Measurements from ENCODE around the gene GPC5. TPM values are rescaled to one million over a fixed set of nuclear protein-coding genes. Genes with fewer than 3 reads are reported as not detected.
"Not testable (repeated sequence)": the region's sequence is repeated elsewhere in the genome, so short reads cannot be mapped to it uniquely, and the experiment has no call there.

GPC5 gene
- total and polyA plus RNA-seq, 2 donors: 0.25 to 0.28 TPM

GRCh38 chr13:91408971-91409370, 10.6 kb downstream of the GPC5 start:
- DNase-seq (ENCODE audit: low read depth in 6 of 9, low spot score in 9 of 9): no peak
- H3K27me3 ChIP-seq (ENCODE audit: control insufficient read depth in 2 of 2, insufficient read depth in 1 of 2, low read length in 1 of 2): no peaks in the 10 kb centered on the region
- H3K27ac ChIP-seq (ENCODE audit: low read depth in 1 of 2, low read length in 1 of 2): no peak overlapping the region
- no peaks in the 10 kb centered on the region for H3K36me3 ChIP-seq (ENCODE audit: control insufficient read depth in 2 of 2, insufficient read depth in 2 of 2, low read length in 1 of 2)
- H3K9me3 ChIP-seq (ENCODE audit: control insufficient read depth in 2 of 2, insufficient read depth in 1 of 2, low read length in 1 of 2): no peaks in the 10 kb centered on the region
- H3K4me3 ChIP-seq (ENCODE audit: low read length in 2 of 2): no peak overlapping the region
- WGBS: 99% methylated on average over 2 of the region's 2 CpGs
- no peaks in the 10 kb centered on the region for H3K4me1 ChIP-seq (ENCODE audit: control insufficient read depth in 2 of 2, insufficient read depth in 2 of 2, low read length in 2 of 2)

DNA sequence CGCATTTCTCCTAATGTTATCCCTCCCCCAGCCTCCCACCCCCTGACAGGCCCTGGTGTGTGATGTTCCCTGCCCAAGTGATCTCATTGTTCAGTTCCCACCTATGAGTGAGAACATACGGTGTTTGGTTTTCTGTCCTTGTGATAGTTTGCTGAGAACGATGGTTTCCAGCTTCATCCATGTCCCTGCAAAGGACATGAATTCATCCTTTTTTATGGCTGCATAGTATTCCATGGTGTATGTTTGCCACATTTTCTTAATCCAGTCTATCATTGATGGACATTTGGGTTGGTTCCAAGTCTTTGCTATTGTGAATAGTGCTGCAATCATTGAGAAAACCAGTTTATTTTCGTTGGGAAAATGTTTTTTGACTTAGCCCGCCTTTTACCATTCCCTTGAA, 18.2 kb downstream of the GPC5 start:
- WGBS: 88% methylated on average over 5 of the region's 5 CpGs
- H3K27me3 ChIP-seq (ENCODE audit: control insufficient read depth in 2 of 2, insufficient read depth in 1 of 2, low read length in 1 of 2); H3K9me3 ChIP-seq (ENCODE audit: control insufficient read depth in 2 of 2, insufficient read depth in 1 of 2, low read length in 1 of 2); H3K4me1 ChIP-seq (ENCODE audit: control insufficient read depth in 2 of 2, insufficient read depth in 2 of 2, low read length in 2 of 2); H3K27ac ChIP-seq (ENCODE audit: low read depth in 1 of 2, low read length in 1 of 2); DNase-seq (ENCODE audit: low read depth in 6 of 9, low spot score in 9 of 9); H3K36me3 ChIP-seq (ENCODE audit: control insufficient read depth in 2 of 2, insufficient read depth in 2 of 2, low read length in 1 of 2); H3K4me3 ChIP-seq (ENCODE audit: low read length in 2 of 2): not testable (repeated sequence)

GRCh38 chr13:91417660-91418325, 19.4 kb downstream of the GPC5 start:
- DNase-seq (ENCODE audit: low read depth in 6 of 9, low spot score in 9 of 9): no peak
- Histone ChIP-seq H3K27me3 (ENCODE audit: control insufficient read depth in 2 of 2, insufficient read depth in 1 of 2, low read length in 1 of 2) (no peaks in the 10 kb centered on the region), H3K4me3 (ENCODE audit: low read length in 2 of 2) (no peak overlapping the region), H3K36me3 (ENCODE audit: control insufficient read depth in 2 of 2, insufficient read depth in 2 of 2, low read length in 1 of 2) (no peaks in the 10 kb centered on the region), H3K27ac (ENCODE audit: low read depth in 1 of 2, low read length in 1 of 2) (no peak overlapping the region), H3K4me1 (ENCODE audit: control insufficient read depth in 2 of 2, insufficient read depth in 2 of 2, low read length in 2 of 2) (no peaks in the 10 kb centered on the region), H3K9me3 (ENCODE audit: control insufficient read depth in 2 of 2, insufficient read depth in 1 of 2, low read length in 1 of 2) (no peaks in the 10 kb centered on the region)
- WGBS: 57% methylated on average over 6 of the region's 6 CpGs

GRCh38 chr13:91426913-91427312, 28.5 kb downstream of the GPC5 start:
- Histone ChIP-seq H3K27me3 (ENCODE audit: control insufficient read depth in 2 of 2, insufficient read depth in 1 of 2, low read length in 1 of 2) (no peaks in the 10 kb centered on the region), H3K4me1 (ENCODE audit: control insufficient read depth in 2 of 2, insufficient read depth in 2 of 2, low read length in 2 of 2) (no peaks in the 10 kb centered on the region), H3K27ac (ENCODE audit: low read depth in 1 of 2, low read length in 1 of 2) (no peak overlapping the region), H3K9me3 (ENCODE audit: control insufficient read depth in 2 of 2, insufficient read depth in 1 of 2, low read length in 1 of 2) (peaks cover 2 to 10% of the 10 kb centered on the region in 2 donors), H3K4me3 (ENCODE audit: low read length in 2 of 2) (no peak overlapping the region), H3K36me3 (ENCODE audit: control insufficient read depth in 2 of 2, insufficient read depth in 2 of 2, low read length in 1 of 2) (no peaks in the 10 kb centered on the region)
- 89% methylated on average over 2 of the region's 2 CpGs for WGBS
- no peak for DNase-seq (ENCODE audit: low read depth in 6 of 9, low spot score in 9 of 9)

DNA sequence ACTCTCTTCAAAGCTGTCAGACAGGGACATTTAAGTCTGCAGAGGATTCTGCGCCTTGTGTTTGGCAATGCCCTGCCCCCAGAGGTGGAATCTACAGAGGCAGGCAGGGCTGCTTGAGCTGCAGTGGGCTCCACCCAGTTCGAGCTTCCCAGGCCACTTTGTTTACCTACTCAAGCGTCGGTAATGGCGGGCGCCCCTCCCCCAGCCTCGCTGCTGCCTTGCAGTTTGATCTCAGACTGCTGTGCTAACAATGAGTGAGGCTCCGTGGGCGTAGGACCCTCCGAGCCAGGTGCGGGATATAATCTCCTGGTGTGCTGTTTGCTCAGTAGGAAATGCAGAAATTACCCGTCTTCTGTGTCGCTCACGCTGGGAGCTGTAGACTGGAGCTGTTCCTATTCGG, 40.3 kb downstream of the GPC5 start:
- WGBS: 94% methylated on average over 15 of the region's 15 CpGs

DNA sequence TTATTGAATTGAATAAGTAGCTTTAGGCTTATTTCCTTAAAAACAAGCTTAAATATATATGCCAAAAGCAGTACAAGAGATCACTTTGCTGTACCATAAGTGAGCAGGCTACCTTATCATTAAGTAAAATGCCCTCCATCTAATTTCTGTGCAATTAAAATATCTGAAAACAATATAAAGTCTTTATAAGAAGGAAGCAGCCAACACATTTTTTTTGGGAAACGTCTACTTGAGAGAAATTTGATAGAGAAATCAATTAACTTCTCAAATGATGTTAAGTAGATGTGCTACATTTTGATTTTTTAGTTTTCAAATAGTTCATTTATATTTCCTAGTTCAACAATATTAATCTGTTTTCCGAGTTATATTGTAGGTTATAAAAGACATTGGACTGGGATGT, 52.5 kb downstream of the GPC5 start:
- DNase-seq (ENCODE audit: low read depth in 6 of 9, low spot score in 9 of 9): no peak

More for the DNA sequence above, 40.3 kb downstream of the GPC5 start:
- not testable (repeated sequence) for H3K9me3 ChIP-seq (ENCODE audit: control insufficient read depth in 2 of 2, insufficient read depth in 1 of 2, low read length in 1 of 2); H3K4me1 ChIP-seq (ENCODE audit: control insufficient read depth in 2 of 2, insufficient read depth in 2 of 2, low read length in 2 of 2); H3K4me3 ChIP-seq (ENCODE audit: low read length in 2 of 2); H3K36me3 ChIP-seq (ENCODE audit: control insufficient read depth in 2 of 2, insufficient read depth in 2 of 2, low read length in 1 of 2); H3K27ac ChIP-seq (ENCODE audit: low read depth in 1 of 2, low read length in 1 of 2); H3K27me3 ChIP-seq (ENCODE audit: control insufficient read depth in 2 of 2, insufficient read depth in 1 of 2, low read length in 1 of 2); DNase-seq (ENCODE audit: low read depth in 6 of 9, low spot score in 9 of 9)

DNA sequence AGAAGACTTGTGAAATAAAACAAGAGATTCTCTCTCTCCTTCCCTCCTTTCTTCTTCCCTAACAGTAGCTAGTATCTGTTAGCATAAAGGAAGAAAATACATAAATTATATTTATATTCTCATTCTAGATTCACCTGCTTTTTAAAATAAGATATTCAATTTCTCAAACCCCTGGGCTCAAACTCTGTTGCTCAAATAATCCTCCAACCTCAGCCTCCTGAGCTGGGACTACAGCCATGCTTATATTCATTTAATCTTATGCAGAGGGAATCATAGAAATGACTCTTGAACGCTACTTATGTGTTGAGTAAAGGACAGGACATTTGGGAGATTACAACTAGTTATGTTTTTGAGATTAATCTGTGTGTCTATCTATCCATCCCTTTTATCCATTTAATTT, 56.2 kb downstream of the GPC5 start:
- no peak overlapping the region for H3K4me3 ChIP-seq (ENCODE audit: low read length in 2 of 2)
- H3K4me1 ChIP-seq (ENCODE audit: control insufficient read depth in 2 of 2, insufficient read depth in 2 of 2, low read length in 2 of 2): no peaks in the 10 kb centered on the region
- no peaks in the 10 kb centered on the region for H3K36me3 ChIP-seq (ENCODE audit: control insufficient read depth in 2 of 2, insufficient read depth in 2 of 2, low read length in 1 of 2)
- no peak overlapping the region for H3K27ac ChIP-seq (ENCODE audit: low read depth in 1 of 2, low read length in 1 of 2)
- H3K9me3 ChIP-seq (ENCODE audit: control insufficient read depth in 2 of 2, insufficient read depth in 1 of 2, low read length in 1 of 2): no peaks in the 10 kb centered on the region
- no peak for DNase-seq (ENCODE audit: low read depth in 6 of 9, low spot score in 9 of 9)
- H3K27me3 ChIP-seq (ENCODE audit: control insufficient read depth in 2 of 2, insufficient read depth in 1 of 2, low read length in 1 of 2): no peaks in the 10 kb centered on the region
- WGBS: 98% methylated on average over 1 of the region's 1 CpG

More for the DNA sequence above, 52.5 kb downstream of the GPC5 start:
- Histone ChIP-seq H3K27ac (ENCODE audit: low read depth in 1 of 2, low read length in 1 of 2) (no peak overlapping the region), H3K27me3 (ENCODE audit: control insufficient read depth in 2 of 2, insufficient read depth in 1 of 2, low read length in 1 of 2) (no peaks in the 10 kb centered on the region), H3K36me3 (ENCODE audit: control insufficient read depth in 2 of 2, insufficient read depth in 2 of 2, low read length in 1 of 2) (no peaks in the 10 kb centered on the region), H3K9me3 (ENCODE audit: control insufficient read depth in 2 of 2, insufficient read depth in 1 of 2, low read length in 1 of 2) (no peaks in the 10 kb centered on the region), H3K4me3 (ENCODE audit: low read length in 2 of 2) (no peak overlapping the region), H3K4me1 (ENCODE audit: control insufficient read depth in 2 of 2, insufficient read depth in 2 of 2, low read length in 2 of 2) (no peaks in the 10 kb centered on the region)
- WGBS: 91% methylated on average over 2 of the region's 2 CpGs

GRCh38 chr13:91456837-91457236, 58.4 kb downstream of the GPC5 start:
- Histone ChIP-seq H3K27ac (ENCODE audit: low read depth in 1 of 2, low read length in 1 of 2) (no peak overlapping the region), H3K9me3 (ENCODE audit: control insufficient read depth in 2 of 2, insufficient read depth in 1 of 2, low read length in 1 of 2) (no peaks in the 10 kb centered on the region), H3K27me3 (ENCODE audit: control insufficient read depth in 2 of 2, insufficient read depth in 1 of 2, low read length in 1 of 2) (no peaks in the 10 kb centered on the region), H3K4me1 (ENCODE audit: control insufficient read depth in 2 of 2, insufficient read depth in 2 of 2, low read length in 2 of 2) (no peaks in the 10 kb centered on the region), H3K36me3 (ENCODE audit: control insufficient read depth in 2 of 2, insufficient read depth in 2 of 2, low read length in 1 of 2) (no peaks in the 10 kb centered on the region), H3K4me3 (ENCODE audit: low read length in 2 of 2) (no peak overlapping the region)
- no peak for DNase-seq (ENCODE audit: low read depth in 6 of 9, low spot score in 9 of 9)
- 90% methylated on average over 2 of the region's 2 CpGs for WGBS

- Histone ChIP-seq H3K9me3 (ENCODE audit: control insufficient read depth in 2 of 2, insufficient read depth in 1 of 2, low read length in 1 of 2) (no peaks in the 10 kb centered on the region), H3K27ac (ENCODE audit: low read depth in 1 of 2, low read length in 1 of 2) (no peak overlapping the region), H3K27me3 (ENCODE audit: control insufficient read depth in 2 of 2, insufficient read depth in 1 of 2, low read length in 1 of 2) (no peaks in the 10 kb centered on the region), H3K36me3 (ENCODE audit: control insufficient read depth in 2 of 2, insufficient read depth in 2 of 2, low read length in 1 of 2) (no peaks in the 10 kb centered on the region), H3K4me3 (ENCODE audit: low read length in 2 of 2) (no peak overlapping the region), H3K4me1 (ENCODE audit: control insufficient read depth in 2 of 2, insufficient read depth in 2 of 2, low read length in 2 of 2) (no peaks in the 10 kb centered on the region)
- DNase-seq (ENCODE audit: low read depth in 6 of 9, low spot score in 9 of 9): no peak
These were observed 61.1 kb downstream of the GPC5 start for GRCh38 chr13:91459485-91459884.

DNA sequence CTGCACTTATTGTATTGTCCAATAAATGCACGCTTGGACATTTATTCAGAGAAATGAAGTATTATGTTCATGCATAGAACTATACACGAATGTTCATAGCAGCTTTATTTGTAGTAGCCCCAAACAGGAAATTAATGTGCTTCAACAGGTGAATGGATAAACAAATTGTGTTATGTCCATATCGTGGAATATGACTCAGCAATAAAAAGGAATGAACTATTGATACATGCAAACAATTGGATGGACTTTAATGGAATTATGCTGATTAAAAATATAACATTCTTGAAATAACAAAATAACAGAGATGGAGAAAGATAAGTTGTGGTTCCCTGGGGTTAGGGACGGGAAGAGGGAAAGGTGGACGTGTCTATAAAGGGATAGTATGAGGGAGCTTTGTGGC, 65.9 kb downstream of the GPC5 start:
- Histone ChIP-seq H3K27ac (ENCODE audit: low read depth in 1 of 2, low read length in 1 of 2) (no peak overlapping the region), H3K27me3 (ENCODE audit: control insufficient read depth in 2 of 2, insufficient read depth in 1 of 2, low read length in 1 of 2) (no peaks in the 10 kb centered on the region), H3K9me3 (ENCODE audit: control insufficient read depth in 2 of 2, insufficient read depth in 1 of 2, low read length in 1 of 2) (no peaks in the 10 kb centered on the region), H3K4me1 (ENCODE audit: control insufficient read depth in 2 of 2, insufficient read depth in 2 of 2, low read length in 2 of 2) (no peaks in the 10 kb centered on the region), H3K4me3 (ENCODE audit: low read length in 2 of 2) (no peak overlapping the region), H3K36me3 (ENCODE audit: control insufficient read depth in 2 of 2, insufficient read depth in 2 of 2, low read length in 1 of 2) (no peaks in the 10 kb centered on the region)
- 91% methylated on average over 5 of the region's 5 CpGs for WGBS
- no peak for DNase-seq (ENCODE audit: low read depth in 6 of 9, low spot score in 9 of 9)

All from thymus (tissue), 11 donors.